ENCODE data around the gene GRIN2A.
A peak's percentile ranks its signal among the peaks of the same experiment; 100 is the strongest.

Gene GRIN2A

GRCh38 chr16:10083301-10083700 is 98.9 kb downstream of the GRIN2A start:
- no peak for DNase-seq

- no peak for DNase-seq
Observed at GRCh38 chr16:10081201-10081940, 100.9 kb downstream of the GRIN2A start.

- peak in 1 of 2 experiments; percentile 36 for DNase-seq
Observed at GRCh38 chr16:10080051-10080772, 102.0 kb downstream of the GRIN2A start.

GRCh38 chr16:10078541-10078949 is 103.7 kb downstream of the GRIN2A start:
- DNase-seq = no peak

- no peak for DNase-seq
Observed at GRCh38 chr16:10077861-10078260, 104.4 kb downstream of the GRIN2A start.

- DNase-seq = no peak
Observed at GRCh38 chr16:10076037-10076436, 106.2 kb downstream of the GRIN2A start.

GRCh38 chr16:10070591-10070990 is 111.6 kb downstream of the GRIN2A start:
- DNase-seq = no peak

GRCh38 chr16:10069374-10069773 is 112.9 kb downstream of the GRIN2A start:
- no peak for DNase-seq

GRCh38 chr16:10067835-10068234 is 114.4 kb downstream of the GRIN2A start:
- no peak for DNase-seq

GRCh38 chr16:10067406-10067805 is 114.8 kb downstream of the GRIN2A start:
- DNase-seq = no peak

GRCh38 chr16:10065019-10065418 is 117.2 kb downstream of the GRIN2A start:
- no peak for DNase-seq

GRCh38 chr16:10048850-10049249 is 133.4 kb downstream of the GRIN2A start:
- DNase-seq = no peak

- DNase-seq = no peak
Observed at GRCh38 chr16:10045947-10046346, 136.3 kb downstream of the GRIN2A start.

- DNase-seq = no peak
Observed at GRCh38 chr16:10045291-10045775, 136.9 kb downstream of the GRIN2A start.

GRCh38 chr16:10040136-10041080 is 141.8 kb downstream of the GRIN2A start:
- DNase-seq = no peak

GRCh38 chr16:10039220-10040096 is 142.8 kb downstream of the GRIN2A start:
- DNase-seq = no peak

GRCh38 chr16:10037751-10038150 is 144.5 kb downstream of the GRIN2A start:
- DNase-seq = no peak

- no peak for DNase-seq
Observed at GRCh38 chr16:10036956-10037355, 145.3 kb downstream of the GRIN2A start.

- DNase-seq = no peak
Observed at GRCh38 chr16:10033556-10033955, 148.7 kb downstream of the GRIN2A start.

- DNase-seq = no peak
Observed at GRCh38 chr16:10031955-10032354, 150.3 kb downstream of the GRIN2A start.

- DNase-seq = no peak
Observed at GRCh38 chr16:10031473-10031872, 150.8 kb downstream of the GRIN2A start.

- no peak for DNase-seq
Observed at GRCh38 chr16:10028644-10029043, 153.6 kb downstream of the GRIN2A start.

Measured in SW 1271 (cell line).